Type B pancreatic cell (in vitro differentiated cells): ENCODE results near the gene TESK2. TPM values are rescaled to one million over a fixed set of nuclear protein-coding genes. Genes with fewer than 3 reads are reported as not detected.

Experiments
- DNase-seq: peaks from one replicate; pipeline ENCODE4 v3.0.0; 2021; ENCODE audit warnings: mixed read lengths; ENCODE audit not compliant: unreplicated experiment; ENCODE audit errors: extremely low spot score
- H3K27ac Mint-ChIP-seq: 2 replicates; pipeline ENCODE4 v1.8.0; 2021; ENCODE audit warnings: mild to moderate bottlenecking, mixed read lengths
- H3K27me3 Mint-ChIP-seq: 2 replicates; pipeline ENCODE4 v1.8.0; 2021; ENCODE audit warnings: mixed read lengths
- H3K36me3 Mint-ChIP-seq: 2 replicates; pipeline ENCODE4 v1.8.0; 2021; ENCODE audit warnings: mixed read lengths
- H3K4me1 Mint-ChIP-seq: one replicate; pipeline ENCODE4 v1.8.0; 2021; ENCODE audit warnings: mixed read lengths; ENCODE audit not compliant: unreplicated experiment
- H3K4me3 Mint-ChIP-seq: 2 replicates; pipeline ENCODE4 v1.8.0; 2021; ENCODE audit warnings: mild to moderate bottlenecking, mixed read lengths
- H3K9me3 Mint-ChIP-seq: 2 replicates; pipeline ENCODE4 v1.8.0; 2021; ENCODE audit warnings: mixed read lengths
- total RNA-seq: library from RNA; stranded (reverse); gene quantifications from 2 replicates; pipeline ENCODE4 v1.2.1, GENCODE V29; 2021; ENCODE audit warnings: low replicate concordance
- TF ChIP-seq, protein P1 (sequence below): fragments of 200-600 bp; sonication (generic); conservative IDR thresholded peaks from 2 replicates; pipeline ENCODE4 v1.5.0; 2021; ENCODE audit warnings: antibody characterized with exemption, mild to moderate bottlenecking

Gene TESK2
- total RNA-seq, 1 donor from 2014 or later = 6.7 TPM

DNA sequence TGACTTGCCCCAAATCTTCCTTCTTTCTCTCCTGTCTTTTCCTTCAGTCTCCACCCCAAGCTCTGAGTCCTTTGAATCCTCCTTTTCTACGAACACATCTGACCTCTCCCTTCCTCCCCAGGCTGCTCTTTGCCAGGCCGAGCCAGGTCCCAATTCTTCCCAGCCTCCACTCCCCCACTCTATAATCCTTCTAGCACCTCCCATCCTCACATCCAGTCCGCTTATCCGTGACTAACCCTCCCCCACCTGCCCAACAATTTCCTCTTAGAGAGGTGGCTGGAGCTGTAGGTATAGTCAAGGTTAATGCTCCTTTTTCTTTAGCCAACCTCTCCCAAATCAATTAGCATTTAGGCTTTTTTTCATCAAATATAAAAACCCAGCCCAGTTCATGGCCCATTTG, 173.8 kb downstream of the TESK2 start:
- Mint-ChIP-seq H3K27ac (no peak overlapping the region), H3K36me3 (no peaks in the 10 kb centered on the region), H3K4me1 (peaks cover 5% of the 10 kb centered on the region), H3K9me3 (no peaks in the 10 kb centered on the region), H3K27me3 (no peaks in the 10 kb centered on the region), H3K4me3 (no peak overlapping the region)
- TF ChIP-seq, protein P1, sequence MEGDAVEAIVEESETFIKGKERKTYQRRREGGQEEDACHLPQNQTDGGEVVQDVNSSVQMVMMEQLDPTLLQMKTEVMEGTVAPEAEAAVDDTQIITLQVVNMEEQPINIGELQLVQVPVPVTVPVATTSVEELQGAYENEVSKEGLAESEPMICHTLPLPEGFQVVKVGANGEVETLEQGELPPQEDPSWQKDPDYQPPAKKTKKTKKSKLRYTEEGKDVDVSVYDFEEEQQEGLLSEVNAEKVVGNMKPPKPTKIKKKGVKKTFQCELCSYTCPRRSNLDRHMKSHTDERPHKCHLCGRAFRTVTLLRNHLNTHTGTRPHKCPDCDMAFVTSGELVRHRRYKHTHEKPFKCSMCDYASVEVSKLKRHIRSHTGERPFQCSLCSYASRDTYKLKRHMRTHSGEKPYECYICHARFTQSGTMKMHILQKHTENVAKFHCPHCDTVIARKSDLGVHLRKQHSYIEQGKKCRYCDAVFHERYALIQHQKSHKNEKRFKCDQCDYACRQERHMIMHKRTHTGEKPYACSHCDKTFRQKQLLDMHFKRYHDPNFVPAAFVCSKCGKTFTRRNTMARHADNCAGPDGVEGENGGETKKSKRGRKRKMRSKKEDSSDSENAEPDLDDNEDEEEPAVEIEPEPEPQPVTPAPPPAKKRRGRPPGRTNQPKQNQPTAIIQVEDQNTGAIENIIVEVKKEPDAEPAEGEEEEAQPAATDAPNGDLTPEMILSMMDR = no peak
- DNase-seq = no peak

DNA sequence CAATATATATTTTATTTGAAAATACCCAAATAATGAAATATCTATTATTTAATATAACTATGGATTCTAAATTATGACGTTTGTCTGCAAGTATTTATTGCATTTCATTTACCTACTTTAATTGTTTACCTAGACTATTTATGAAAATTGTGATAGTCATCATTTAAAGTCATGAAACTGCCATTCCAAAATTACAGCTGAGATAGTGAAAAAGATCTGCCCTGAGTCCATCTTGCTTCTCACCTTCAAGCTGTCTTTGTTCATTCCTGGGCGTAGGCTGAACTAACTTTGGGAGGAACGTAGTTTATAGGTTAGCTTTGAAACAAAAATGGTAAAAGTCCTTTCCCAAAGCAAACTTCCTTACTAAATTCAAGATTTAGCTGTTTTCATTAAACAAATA, 176.7 kb downstream of the TESK2 start:
- Mint-ChIP-seq H3K27me3 (no peaks in the 10 kb centered on the region), H3K4me3 (no peak overlapping the region), H3K36me3 (no peaks in the 10 kb centered on the region), H3K9me3 (no peaks in the 10 kb centered on the region), H3K4me1 (no peaks in the 10 kb centered on the region), H3K27ac (no peak overlapping the region)
- TF ChIP-seq, protein P1 = no peak
- DNase-seq = no peak

DNA sequence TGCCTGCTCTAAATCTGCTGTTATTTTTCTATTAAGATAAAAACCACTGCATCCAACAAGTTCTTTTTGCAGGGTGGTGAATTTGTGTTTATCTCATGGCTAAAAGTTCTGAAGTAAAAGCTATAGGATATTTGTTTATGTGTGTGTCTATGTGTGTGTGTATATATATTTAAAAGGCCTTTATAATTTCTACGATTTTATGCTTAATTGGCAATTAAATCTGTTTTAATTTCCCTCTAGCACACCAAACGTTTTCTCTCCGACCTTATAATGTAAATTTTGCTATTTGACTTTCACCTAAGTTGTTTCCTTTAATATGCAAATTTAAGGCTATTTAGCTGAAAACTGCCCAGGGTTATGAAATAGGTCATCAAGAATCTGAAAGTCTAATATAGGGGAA, 184.1 kb downstream of the TESK2 start:
- Mint-ChIP-seq H3K36me3 (no peaks in the 10 kb centered on the region), H3K4me3 (no peak overlapping the region), H3K4me1 (peaks cover 16% of the 10 kb centered on the region), H3K27ac (no peak overlapping the region), H3K9me3 (no peaks in the 10 kb centered on the region), H3K27me3 (no peaks in the 10 kb centered on the region)
- no peak for DNase-seq
- TF ChIP-seq, protein P1 = no peak

DNA sequence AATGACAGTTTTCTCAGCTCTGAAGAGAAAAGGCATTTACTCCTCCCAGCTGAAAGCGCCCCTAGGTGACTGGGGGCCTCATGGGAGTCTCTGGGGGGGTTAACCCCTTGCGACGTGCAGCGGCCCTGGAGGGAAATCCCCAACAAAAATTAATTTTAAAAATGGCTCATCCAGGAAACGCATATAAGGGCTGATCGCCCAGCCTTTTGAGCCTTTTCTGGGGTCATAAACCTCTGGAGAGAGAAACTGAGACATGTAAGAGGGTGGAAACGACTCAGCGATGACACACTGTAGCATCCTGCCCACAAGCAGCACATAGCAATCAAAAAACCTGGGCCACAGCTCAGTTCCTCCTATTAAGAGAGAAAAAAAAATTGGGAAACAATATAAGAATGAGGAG, 184.6 kb downstream of the TESK2 start:
- Mint-ChIP-seq H3K4me3 (peak overlapping the region; percentile 42), H3K4me1 (peaks cover 20% of the 10 kb centered on the region), H3K9me3 (no peaks in the 10 kb centered on the region), H3K36me3 (no peaks in the 10 kb centered on the region), H3K27ac (no peak overlapping the region), H3K27me3 (no peaks in the 10 kb centered on the region)
- DNase-seq = no peak
- TF ChIP-seq, protein P1 = no peak

DNA sequence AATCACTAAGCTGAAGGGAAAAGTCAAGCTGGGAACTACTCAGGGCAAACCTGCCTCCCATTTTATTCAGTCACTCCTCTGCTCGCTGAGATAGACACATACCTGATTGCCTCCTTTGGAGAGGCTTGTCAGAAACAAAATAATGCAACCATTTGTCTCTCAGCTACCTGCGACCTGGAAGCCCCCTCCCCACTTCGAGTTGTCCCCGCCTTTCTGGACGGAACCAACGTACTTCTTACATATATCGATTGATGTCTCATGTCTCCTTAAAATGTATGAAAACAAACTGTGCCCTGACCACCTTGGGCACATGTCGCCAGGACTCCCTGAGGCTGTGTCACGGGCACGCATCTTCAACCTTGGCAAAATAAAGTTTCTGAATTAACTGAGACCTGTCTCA, 185.7 kb downstream of the TESK2 start:
- DNase-seq = no peak
- Mint-ChIP-seq H3K27ac (peak overlapping the region; percentile 94), H3K4me3 (peak overlapping the region; percentile 75), H3K9me3 (no peaks in the 10 kb centered on the region), H3K36me3 (no peaks in the 10 kb centered on the region), H3K27me3 (no peaks in the 10 kb centered on the region), H3K4me1 (peaks cover 20% of the 10 kb centered on the region)
- TF ChIP-seq, protein P1 = no peak
